NCI-H2196 treated with DMSO at 0.1 percent for 48 hours (cell line): Measurements from ENCODE around the gene NARF.

ENCODE experiments used
- DNase-seq: peaks from one replicate; lab custom pipeline; 2025; ENCODE audit not compliant: unreplicated experiment; lab: John Stamatoyannopoulos, UW

Gene NARF

GRCh38 chr17:82433560-82434215, 24.9 kb upstream of the NARF start:
- DNase-seq, result no peak

DNA sequence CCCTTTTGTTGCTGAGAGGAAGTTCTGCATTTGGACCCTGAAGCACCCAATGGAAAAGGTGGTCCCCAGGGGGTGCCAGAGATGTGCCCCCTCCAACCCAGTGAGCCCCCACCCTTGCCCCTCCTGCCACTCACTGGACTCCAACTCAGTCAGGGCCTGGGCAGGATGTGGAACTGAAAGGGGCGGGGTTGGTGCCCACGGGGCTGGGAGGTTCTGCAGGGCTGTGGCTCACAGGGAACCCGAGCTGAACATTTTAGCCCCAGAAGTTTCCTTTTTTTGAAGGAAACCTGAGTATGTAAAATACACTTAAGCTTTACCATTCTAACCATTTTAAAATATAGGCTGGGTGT, 24.4 kb upstream of the NARF start:
- no peak for DNase-seq

- no peak for DNase-seq
Measured at GRCh38 chr17:82435103-82435502, 23.4 kb upstream of the NARF start.

DNA sequence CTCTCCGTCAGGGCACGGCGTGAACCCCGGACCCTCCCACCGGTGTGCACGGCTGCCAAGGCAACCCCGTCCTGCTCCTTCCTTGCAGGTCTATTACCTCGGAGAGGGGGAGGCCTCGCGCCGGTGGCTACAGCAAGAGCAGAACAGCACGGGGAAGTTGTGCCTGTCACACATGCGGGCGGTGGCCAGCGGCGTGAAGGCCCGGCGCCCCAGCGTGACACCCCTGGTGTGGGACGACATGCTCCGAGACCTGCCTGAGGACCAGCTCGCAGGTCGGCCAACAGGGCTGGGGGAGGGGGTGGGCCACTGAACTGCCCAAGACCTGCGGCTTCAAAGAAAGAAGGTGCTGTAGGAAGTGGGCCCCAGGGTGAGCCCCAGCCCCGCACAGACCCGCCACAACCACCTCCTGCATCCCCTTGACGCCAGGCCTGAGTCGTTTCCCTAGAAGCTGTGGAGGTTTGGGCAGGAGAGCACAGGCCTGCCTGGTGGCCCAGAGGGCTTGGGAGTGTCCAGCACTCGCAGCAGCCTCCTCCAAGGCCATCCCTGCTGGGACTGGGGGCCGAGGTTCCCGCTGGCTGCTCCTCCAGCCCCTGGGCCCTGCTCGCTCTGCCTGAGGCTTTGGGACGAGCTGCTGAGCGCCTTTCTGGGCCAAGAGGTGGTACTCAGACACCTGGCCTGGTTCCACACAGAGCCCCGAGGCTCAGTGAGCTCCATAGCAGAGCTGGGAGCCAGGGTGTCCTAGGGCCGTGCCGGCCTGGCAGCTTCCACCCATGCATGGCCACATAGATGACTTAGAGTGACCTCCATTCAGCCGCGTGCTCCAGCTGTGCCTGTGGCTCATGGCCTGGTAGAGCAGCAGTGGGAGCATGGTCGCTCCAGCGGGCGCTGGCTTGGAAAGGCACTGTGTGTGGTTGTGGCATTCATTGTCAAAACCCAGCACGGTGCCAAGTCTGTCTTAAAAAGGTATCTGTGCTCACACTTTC, 22.6 kb upstream of the NARF start:
- no peak for DNase-seq

- DNase-seq, result no peak
Measured at GRCh38 chr17:82436601-82437324, 21.8 kb upstream of the NARF start.

DNA sequence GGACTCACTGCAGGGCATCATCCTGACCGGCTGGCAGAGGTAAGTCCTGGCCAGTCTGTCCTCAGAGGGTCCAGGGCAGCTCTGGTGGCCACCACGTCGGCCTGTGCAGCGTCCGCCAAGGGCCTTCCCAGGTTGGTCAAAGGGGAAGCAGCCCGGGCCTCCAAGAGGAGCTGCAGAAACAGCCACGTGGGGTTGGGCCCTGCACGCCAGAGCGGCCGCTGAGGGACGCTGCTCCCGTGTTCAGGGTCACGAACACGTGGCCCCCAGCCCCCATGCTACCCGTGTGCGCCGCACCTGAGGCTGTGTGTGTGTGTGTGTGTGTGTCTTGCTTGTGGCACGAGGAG, 21.2 kb upstream of the NARF start:
- DNase-seq, result no peak

DNA sequence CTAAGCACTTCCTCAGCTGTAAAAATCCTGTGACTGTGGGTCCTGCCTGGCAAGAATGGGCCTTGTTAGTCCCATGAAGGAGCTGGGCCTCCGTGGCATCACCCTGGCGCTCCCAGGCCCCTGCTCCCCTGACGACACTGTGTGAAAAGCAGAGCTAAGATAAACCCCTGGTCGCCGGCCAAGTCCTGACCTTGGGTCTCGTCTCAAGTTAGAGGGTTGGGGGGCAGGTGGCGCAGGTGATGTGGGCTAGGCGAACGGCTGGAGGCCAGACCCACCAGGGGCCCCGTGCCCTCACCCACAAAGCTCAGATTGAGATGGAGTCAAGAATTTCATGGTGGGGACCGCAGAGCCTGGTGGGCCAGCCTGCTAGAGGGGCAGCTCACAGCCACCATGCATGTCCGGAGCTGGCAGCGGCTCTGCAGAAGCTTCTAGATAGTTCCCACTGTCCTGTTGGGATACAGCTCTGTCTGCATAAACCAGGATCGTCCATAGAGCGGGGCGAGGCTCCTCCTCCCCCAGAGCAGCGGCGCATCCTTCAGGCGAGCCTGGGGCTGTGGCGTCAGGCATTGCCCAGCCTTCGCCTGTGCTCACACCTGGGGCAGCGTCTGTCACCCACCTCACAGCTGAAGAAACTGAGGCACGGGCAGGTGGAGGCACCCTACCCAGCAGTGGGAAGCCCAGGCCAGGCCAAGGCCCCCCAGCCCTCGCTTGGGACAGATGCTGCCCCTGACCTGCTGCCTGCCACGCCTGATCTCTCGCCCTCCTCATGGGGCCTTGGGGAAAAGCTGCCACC, 19.9 kb upstream of the NARF start:
- DNase-seq, result no peak

GRCh38 chr17:82439194-82439828, 19.2 kb upstream of the NARF start:
- DNase-seq, result no peak

DNA sequence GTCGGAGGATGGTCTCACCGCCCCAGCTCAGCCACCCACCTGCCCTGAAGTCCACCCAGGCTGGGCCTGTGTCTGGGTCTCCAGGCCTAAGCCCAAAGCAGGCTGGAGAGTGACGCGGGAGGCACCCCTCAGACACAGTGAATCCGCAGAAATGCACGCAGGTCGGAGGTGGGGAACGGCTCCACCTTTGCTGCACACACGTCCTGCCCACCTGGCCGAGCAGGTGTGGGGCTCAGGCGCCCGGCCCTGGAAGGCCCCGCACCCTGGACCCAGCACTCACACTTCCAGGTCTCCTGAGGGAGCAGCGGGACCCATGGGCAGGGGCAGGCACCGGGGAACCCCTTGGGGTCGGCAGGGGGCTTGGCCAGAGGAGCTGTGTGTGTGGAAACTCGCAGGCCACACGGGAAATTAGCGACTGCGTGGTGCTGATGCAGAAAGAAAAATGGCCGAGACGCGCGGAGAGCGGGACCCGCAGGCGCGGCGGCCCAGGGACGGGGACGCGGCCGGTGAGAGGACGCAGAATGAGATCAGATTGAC, 18.6 kb upstream of the NARF start:
- no peak for DNase-seq

GRCh38 chr17:82440469-82440981, 18.0 kb upstream of the NARF start:
- DNase-seq, result no peak

DNA sequence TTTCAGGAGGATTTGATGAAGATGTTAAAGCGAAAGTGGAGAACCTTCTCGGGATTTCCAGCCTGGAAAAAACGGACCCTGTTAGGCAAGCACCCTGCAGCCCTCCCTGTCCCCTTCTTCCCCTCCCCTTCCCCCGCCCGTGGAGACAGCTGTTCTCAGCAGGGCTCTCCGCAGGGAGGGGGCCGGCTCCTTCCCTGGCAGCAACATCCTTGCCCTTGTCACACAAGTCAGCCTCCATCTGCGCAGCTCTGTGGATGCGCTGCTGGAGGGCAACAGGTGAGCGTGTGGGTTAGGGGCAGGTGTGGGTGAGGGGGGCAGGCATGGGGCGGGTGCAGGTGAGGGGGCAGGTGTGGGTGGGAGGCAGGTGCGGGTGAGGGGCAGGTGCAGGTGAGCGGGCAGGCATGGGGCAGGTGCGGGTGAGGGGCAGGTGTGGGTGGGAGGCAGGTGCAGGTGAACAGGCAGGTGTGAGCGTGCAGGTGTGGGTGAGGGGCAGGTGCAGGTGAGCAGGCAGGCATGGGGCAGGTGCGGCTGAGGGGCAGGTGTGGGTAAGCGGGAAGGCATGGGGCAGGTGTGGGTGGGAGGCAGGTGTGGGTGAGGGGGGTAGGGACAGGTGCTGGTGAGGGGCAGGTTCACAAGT, 17.4 kb upstream of the NARF start:
- no peak for DNase-seq

GRCh38 chr17:82441691-82442487, 16.7 kb upstream of the NARF start:
- no peak for DNase-seq

DNA sequence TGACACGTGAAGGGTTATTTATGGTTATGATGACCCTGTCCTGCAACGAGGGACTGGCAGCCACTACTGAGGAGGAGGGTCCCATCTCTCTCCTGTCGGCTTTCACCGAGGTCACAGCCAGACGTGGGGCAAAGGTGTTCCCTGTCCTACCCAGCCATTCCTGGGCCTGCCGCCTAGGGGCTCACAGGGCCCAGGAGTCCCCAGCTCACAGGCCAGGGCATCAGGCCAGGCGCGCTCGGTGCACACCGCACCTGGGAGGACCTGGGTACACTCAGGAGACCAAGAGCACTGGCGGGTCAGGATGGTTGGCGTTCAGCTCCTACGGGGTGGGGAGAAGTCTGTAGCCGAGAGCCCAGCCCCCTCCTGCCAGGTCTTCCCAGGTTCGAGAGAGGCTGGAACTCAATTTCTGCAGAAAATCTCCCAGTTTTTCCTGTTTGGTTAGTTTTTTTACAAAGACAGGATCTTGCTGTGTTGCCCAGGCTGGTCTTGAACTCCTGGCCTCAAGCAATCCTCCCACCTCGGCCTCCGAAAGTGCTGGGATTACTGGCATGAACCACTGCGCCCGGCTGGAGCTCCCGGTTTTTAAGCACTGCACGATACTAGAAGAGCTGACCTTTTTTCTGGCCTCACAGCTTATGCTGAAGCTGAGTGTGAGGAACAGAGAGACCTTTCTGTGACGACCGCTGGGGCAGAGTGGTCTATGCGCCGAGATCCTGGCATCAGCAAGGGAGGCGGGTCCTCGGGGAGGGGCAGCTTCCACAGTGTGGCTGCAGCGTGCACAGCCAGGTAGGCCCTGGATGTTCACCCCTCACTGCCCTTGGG, 15.7 kb upstream of the NARF start:
- DNase-seq, result no peak

DNA sequence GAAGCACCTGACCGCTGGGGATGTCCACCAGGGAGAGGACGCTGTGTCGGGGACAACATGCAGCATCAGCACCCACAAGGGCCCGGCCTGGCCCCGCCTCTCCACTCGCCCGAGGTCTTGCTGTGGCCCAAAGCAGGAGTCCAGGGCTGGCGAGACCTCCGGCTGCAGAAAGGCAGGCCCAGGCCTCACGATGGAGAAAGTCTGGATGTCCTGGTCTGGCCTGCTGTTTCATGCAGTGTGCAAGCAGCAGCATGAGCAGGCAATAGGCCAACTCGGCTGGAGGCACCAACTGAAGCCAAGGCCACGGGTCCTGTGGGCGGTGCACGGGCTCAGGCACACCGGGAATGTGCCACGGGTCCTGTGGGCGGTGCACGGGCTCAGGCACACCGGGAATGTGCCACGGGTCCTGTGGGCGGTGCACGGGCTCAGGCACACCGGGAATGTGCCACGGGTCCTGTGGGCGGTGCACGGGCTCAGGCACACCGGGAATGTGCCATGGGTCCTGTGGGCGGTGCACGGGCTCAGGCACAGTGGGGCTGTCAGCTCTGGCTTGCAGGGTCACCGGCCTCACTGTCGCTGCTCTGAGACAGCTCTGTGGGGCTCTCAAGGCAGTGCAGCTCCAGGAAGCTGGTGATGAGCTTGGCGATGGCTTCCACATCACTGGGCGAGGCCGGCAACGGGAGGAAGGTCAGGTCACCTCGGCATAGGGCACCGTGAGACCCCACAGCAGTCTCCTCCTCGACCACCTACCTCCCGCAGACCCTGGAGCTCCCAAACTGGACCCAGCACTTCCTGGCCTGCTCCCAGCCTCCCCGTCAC, 14.9 kb upstream of the NARF start:
- DNase-seq, result no peak

DNA sequence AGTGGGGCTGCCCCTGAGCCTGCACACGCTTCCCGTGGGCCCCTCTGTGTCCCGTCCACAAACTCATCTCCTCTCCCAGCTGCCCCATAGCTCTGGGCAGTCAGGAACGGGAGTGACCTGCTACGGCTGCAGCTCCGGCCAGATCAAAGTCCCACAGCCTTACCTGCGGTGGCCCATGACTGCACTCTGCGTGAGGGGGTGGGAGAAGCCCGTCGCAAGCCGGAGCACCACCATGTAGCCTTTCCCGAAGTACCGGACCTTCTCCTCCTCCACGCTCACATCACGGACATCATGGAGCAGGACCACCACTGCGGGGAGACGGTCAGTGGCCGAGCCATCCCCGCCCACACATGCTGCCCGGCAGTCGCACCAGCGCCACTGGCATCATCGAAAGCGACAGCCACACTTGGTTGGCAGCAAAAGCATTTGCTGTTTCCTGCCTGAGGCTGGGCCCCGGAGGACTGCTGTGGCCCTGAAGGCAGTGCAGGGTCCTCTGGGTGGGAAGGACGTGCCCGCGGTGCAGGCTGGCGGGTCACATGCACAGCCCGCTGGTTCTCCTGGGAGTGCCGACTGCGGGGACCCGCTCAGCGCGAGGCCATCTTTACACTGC, 14.2 kb upstream of the NARF start:
- DNase-seq, result no peak

GRCh38 chr17:82444941-82445521, 13.5 kb upstream of the NARF start:
- DNase-seq, result no peak
